Measurements from ENCODE around the gene RBM22. TPM values are rescaled to one million over a fixed set of nuclear protein-coding genes. Genes with fewer than 3 reads are reported as not detected.

Gene RBM22
- total RNA-seq (2021; fragmentation: NEBNext Ultra II Directional; extraction: Animal tissue kit (Norgen Biotek cat#: 25700)) (33.9 and 34.0 TPM in 2 replicates), polyA plus RNA-seq (2011; rRNA removed) (20.8 TPM in 2 replicates), polyA minus RNA-seq (2011; rRNA and poly(A)+ RNA removed) (22.6 and 31.1 TPM in 2 replicates)
- polyA plus RNA-seq (2011; cell fraction: cytosol; rRNA removed), result 23.6 TPM
- polyA plus RNA-seq (2011; cell fraction: nucleus; rRNA removed), result 18.2 TPM
- 25.7 to 30.8 TPM (median 28.0 TPM) in 4 replicates for polyA plus RNA-seq (2012, experiment 1 of 2)
- polyA plus RNA-seq (2012, experiment 2 of 2), result 12.1 TPM
- polyA plus RNA-seq (2013, experiment 1 of 2), result 28.6 TPM
- polyA plus RNA-seq (2013, experiment 2 of 2), result 28.3 TPM
- 20.6 TPM for polyA minus RNA-seq (2011; cell fraction: cytosol; rRNA and poly(A)+ RNA removed)
- polyA minus RNA-seq (2011; cell fraction: nucleus; rRNA and poly(A)+ RNA removed), result 33.2 TPM
- long read RNA-seq, experiment 1, transcript RBM22-201 (11 exons, 2,342 nt), result minor isoform, 5 of 26 reads
- long read RNA-seq, experiment 1, transcript RBM22-204 (4 exons, 2,067 nt), result major isoform, 6 of 26 reads
- long read RNA-seq, experiment 1, partial matches to known transcripts, result 7 of 26 reads
- long read RNA-seq, experiment 1, other reads (novel, unspliced or antisense), result 6 of 26 reads
- long read RNA-seq, experiment 2, transcript RBM22-201 (11 exons, 2,342 nt), result major isoform, 10 of 18 reads
- long read RNA-seq, experiment 2, partial matches to known transcripts, result 7 of 18 reads
- long read RNA-seq, experiment 2, other reads (novel, unspliced or antisense), result 1 of 18 reads

DNA sequence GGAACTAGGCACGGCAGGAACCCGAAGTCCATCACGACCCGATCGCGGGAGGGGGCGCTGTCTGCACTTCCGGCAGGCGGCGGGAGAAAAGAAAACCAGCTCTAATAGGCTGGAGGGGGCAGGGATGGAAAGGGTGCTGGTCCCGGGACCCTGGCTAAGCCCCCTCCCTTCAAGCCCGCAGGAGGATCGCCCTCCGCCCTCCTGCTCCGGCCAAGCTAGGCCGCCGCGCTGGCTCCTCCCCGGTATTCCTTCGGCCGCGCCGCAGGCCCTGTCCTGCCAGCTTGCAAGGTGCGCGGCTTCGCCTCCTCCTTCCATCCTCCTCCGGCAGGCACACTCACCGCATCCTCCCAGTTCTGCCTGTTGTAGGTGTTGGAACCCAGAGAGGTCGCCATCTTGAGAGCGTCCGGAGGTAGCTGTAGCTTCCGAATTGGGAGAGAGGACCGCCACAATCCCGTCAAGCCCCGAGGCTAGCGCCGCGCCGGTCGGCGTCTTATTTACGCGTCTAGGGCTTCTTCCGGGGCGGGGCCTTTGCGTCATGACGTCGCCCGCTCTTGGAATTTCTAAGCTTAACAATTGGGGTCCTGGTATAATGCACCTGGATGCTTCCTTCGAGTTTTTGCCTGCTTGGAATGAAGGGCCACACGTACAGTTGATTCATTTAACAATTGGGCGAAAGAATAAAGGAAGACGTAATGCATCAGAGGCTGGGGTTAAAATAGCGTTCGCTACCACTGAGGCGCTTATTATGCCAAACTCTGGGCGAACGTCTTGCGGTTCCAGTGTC is at the start of gene RBM22:
RBM22 (minus strand) TSS at position 469 of the 784 bp plus-strand sequence; CDS start at position 392, 77 bp downstream.
- H3K9me3 ChIP-seq (ENCODE audit: insufficient read depth in 2 of 2, low read depth in 1 of 2, low read length in 1 of 2), result no peaks in the 10 kb centered on the region
- FAIRE-seq, result peak; percentile 84
- H3K4me2 ChIP-seq (ENCODE audit: insufficient read depth in 1 of 2, low read depth in 2 of 2, low read length in 2 of 2), result peak within 1 kb of the TSS; percentile 83 to 85
- no peak within 1 kb of the TSS for H3K14ac ChIP-seq (ENCODE audit: insufficient read length)
- peak within 1 kb of the TSS; percentile 98 for H3K18ac ChIP-seq (ENCODE audit: extremely low read depth, low read length)
- peak within 1 kb of the TSS; percentile 62 for H3K4ac ChIP-seq (replicated peaks; ENCODE audit: insufficient read length, low read depth, low read length)
- H4K5ac ChIP-seq (ENCODE audit: insufficient read length, low read depth, low read length), result peak within 1 kb of the TSS; percentile 64
- H4K20me1 ChIP-seq (replicated peaks in 1 of 2; ENCODE audit: control insufficient read depth in 1 of 2, insufficient read depth in 2 of 2, low read length in 2 of 2), result peaks cover 0 to 3% of the 10 kb centered on the region in 2 experiments
- H3K23ac ChIP-seq (ENCODE audit: insufficient read length), result no peak within 1 kb of the TSS
- peak within 1 kb of the TSS; percentile 89; the same call in 1 of the 2 replicates for H2AK5ac ChIP-seq (ENCODE audit: low read depth, low read length)
- POLR2A ChIA-PET (ENCODE audit: partially characterized antibody), result interaction anchor here (0.6 to 3.7 kb wide), 41 partner anchors 8 to 298 kb away, joined by 3 to 33 read pairs (median 4); partner anchors contain the start of genes DCTN4, IRGM, MYOZ3 and RPS14
- H3K4me1 ChIP-seq (replicated peaks in 1 of 4; ENCODE audit: control insufficient read depth in 3 of 4, insufficient read depth in 4 of 4, low read length in 3 of 4), result peaks cover 0 to 7% (median 2%) of the 10 kb centered on the region in 4 experiments; a peak in 4 of 7 replicates
- peak within 1 kb of the TSS; percentile 98 to 99 (median 98) for H3K9ac ChIP-seq (replicated peaks in 1 of 4; ENCODE audit: extremely low read depth in 1 of 4, low read depth in 3 of 4, low read length in 3 of 4)
- H2BK20ac ChIP-seq (ENCODE audit: low read length), result no peak within 1 kb of the TSS
- no peaks in the 10 kb centered on the region for H3K27me3 ChIP-seq (replicated peaks in 1 of 4; ENCODE audit: control insufficient read depth in 3 of 4, extremely low read depth in 1 of 4, insufficient read depth in 3 of 4, low read length in 3 of 4)
- H2BK12ac ChIP-seq (ENCODE audit: low read depth, low read length), result peak within 1 kb of the TSS; percentile 99
- H3K4me3 ChIP-seq (ENCODE audit: extremely low read depth in 1 of 4, insufficient read depth in 2 of 4, low read depth in 3 of 4, low read length in 4 of 4), result peak within 1 kb of the TSS; percentile 85 to 96 (median 90)
- CTCF ChIA-PET (ENCODE audit: partially characterized antibody), result interaction anchor here (0.6 to 5.0 kb wide), 33 partner anchors 9 to 262 kb away, joined by 3 to 43 read pairs (median 4); partner anchors contain the start of genes DCTN4, IRGM and SMIM3
- peak within 1 kb of the TSS; percentile 98; the same call in 1 of the 2 replicates for H4K8ac ChIP-seq (ENCODE audit: extremely low read depth, insufficient read depth, low read length)
- peaks cover 17 to 34% (median 30%) of the 10 kb centered on the region in 4 experiments for H3K36me3 ChIP-seq (ENCODE audit: control insufficient read depth in 2 of 4, insufficient read depth in 4 of 4, low read length in 3 of 4)
- peak within 1 kb of the TSS; percentile 66 for H2AFZ ChIP-seq (ENCODE audit: low read length)
- H3K56ac ChIP-seq (replicated peaks; ENCODE audit: insufficient read length, low read depth, low read length), result peak within 1 kb of the TSS; percentile 92
- DNase-seq (ENCODE audit: low read depth in 1 of 2, low spot score in 2 of 2), result peak; percentile 76 to 94
- no peak within 1 kb of the TSS; the same call in 1 of the 2 replicates for H2BK15ac ChIP-seq (ENCODE audit: low read length)
- H3K23me2 ChIP-seq (ENCODE audit: low read depth, low read length), result peaks cover 8% of the 10 kb centered on the region
- H3K79me2 ChIP-seq (ENCODE audit: control insufficient read depth in 1 of 2, insufficient read depth in 2 of 2, low read length in 2 of 2), result peaks cover 0 to 13% of the 10 kb centered on the region in 2 experiments; a peak in 2 of 4 replicates
- H3K79me1 ChIP-seq (ENCODE audit: low read depth, low read length), result peaks cover 5% of the 10 kb centered on the region; the same call in 1 of the 2 replicates
- peak within 1 kb of the TSS; percentile 77 for H4K91ac ChIP-seq (replicated peaks; ENCODE audit: insufficient read length, low read length)
- peak within 1 kb of the TSS; percentile 99 for H3K27ac ChIP-seq (ENCODE audit: low read depth, low read length)
- peak within 1 kb of the TSS; percentile 98 for H2BK5ac ChIP-seq (ENCODE audit: low read depth, low read length)
- 1% methylated on average over 54 of the region's 59 CpGs; no CpG with 5 or more reads in 1 of the 2 experiments for WGBS, 2 experiments (ENCODE audit: extremely low coverage in 1 of 2, insufficient coverage in 1 of 2, insufficient read length in 1 of 2, insufficient replicate concordance in 2 of 2, low coverage in 1 of 2, low lambda C conversion rate in 2 of 2, missing lambda C conversion rate in 1 of 2)
- no peak within 1 kb of the TSS for H2BK120ac ChIP-seq (replicated peaks; ENCODE audit: low read depth, low read length)
- TF ChIP-seq YY1 (IDR thresholded peaks at IDR 0.05; ENCODE audit: low read depth, low read length) (peak; percentile 92), RAD21 (IDR thresholded peaks at IDR 0.05 in 1 of 2, conservative IDR thresholded peaks at IDR 0.05 in 1 of 2; ENCODE audit: low read depth in 2 of 2, low read length in 2 of 2) (no peak; a peak in 1 of 4 replicates), EP300 (IDR thresholded peaks at IDR 0.05; ENCODE audit: borderline replicate concordance in 1 of 2, low read depth in 2 of 2, low read length in 2 of 2) (peak in 1 of 2 experiments; percentile 81; a peak in 2 of 3 replicates), EGR1 (IDR thresholded peaks at IDR 0.05; ENCODE audit: borderline replicate concordance, low read depth, low read length) (no peak), PHF8 (conservative IDR thresholded peaks at IDR 0.05; ENCODE audit: low read depth, low read length) (peak; percentile 98), RFX5 (IDR thresholded peaks at IDR 0.05; ENCODE audit: borderline replicate concordance, low read depth, low read length) (no peak)

Data from H1 (cell line).